Measurements from ENCODE around the gene SH3D19.

The SH3D19 gene

GRCh38 chr4:151251603-151252304, 73.7 kb downstream of the SH3D19 start:
- TF ChIP-seq CTCF (conservative IDR thresholded peaks at IDR 0.05) (no peak), ZFX (IDR thresholded peaks at IDR 0.05) (no peak)
- no peak overlapping the region for H3K27ac ChIP-seq

- no peak for TF ChIP-seq CTCF (conservative IDR thresholded peaks at IDR 0.05)
- TF ChIP-seq ZFX (IDR thresholded peaks at IDR 0.05) = no peak
- no peak overlapping the region for H3K27ac ChIP-seq
Observed at GRCh38 chr4:151250706-151251105, 74.7 kb downstream of the SH3D19 start.

- TF ChIP-seq ZFX (IDR thresholded peaks at IDR 0.05) (no peak), CTCF (conservative IDR thresholded peaks at IDR 0.05) (no peak)
- no peak overlapping the region for H3K27ac ChIP-seq
Observed at GRCh38 chr4:151248519-151248918, 76.9 kb downstream of the SH3D19 start.

GRCh38 chr4:151247395-151247794, 78.0 kb downstream of the SH3D19 start:
- TF ChIP-seq CTCF (conservative IDR thresholded peaks at IDR 0.05) (no peak), ZFX (IDR thresholded peaks at IDR 0.05) (no peak)
- H3K27ac ChIP-seq = no peak overlapping the region

GRCh38 chr4:151246742-151247141, 78.7 kb downstream of the SH3D19 start:
- TF ChIP-seq ZFX (IDR thresholded peaks at IDR 0.05) (no peak), CTCF (conservative IDR thresholded peaks at IDR 0.05) (no peak)
- H3K27ac ChIP-seq = no peak overlapping the region

- no peak overlapping the region for H3K27ac ChIP-seq
- TF ChIP-seq ZFX (IDR thresholded peaks at IDR 0.05) (no peak), CTCF (conservative IDR thresholded peaks at IDR 0.05) (no peak)
Observed at GRCh38 chr4:151242305-151242704, 83.1 kb downstream of the SH3D19 start.

- TF ChIP-seq CTCF (conservative IDR thresholded peaks at IDR 0.05) = no peak
- no peak for TF ChIP-seq ZFX (IDR thresholded peaks at IDR 0.05)
- no peak overlapping the region for H3K27ac ChIP-seq
Observed at GRCh38 chr4:151239608-151240007, 85.8 kb downstream of the SH3D19 start.
